ENCODE results near the gene TSHR. TPM values are rescaled to one million over a fixed set of nuclear protein-coding genes. Genes with fewer than 3 reads are reported as not detected.
A peak's percentile ranks its signal among the peaks of the same experiment; 100 is the strongest.

TSHR gene
- total RNA-seq, 1 experiment from 2014 or later: not detected

DNA sequence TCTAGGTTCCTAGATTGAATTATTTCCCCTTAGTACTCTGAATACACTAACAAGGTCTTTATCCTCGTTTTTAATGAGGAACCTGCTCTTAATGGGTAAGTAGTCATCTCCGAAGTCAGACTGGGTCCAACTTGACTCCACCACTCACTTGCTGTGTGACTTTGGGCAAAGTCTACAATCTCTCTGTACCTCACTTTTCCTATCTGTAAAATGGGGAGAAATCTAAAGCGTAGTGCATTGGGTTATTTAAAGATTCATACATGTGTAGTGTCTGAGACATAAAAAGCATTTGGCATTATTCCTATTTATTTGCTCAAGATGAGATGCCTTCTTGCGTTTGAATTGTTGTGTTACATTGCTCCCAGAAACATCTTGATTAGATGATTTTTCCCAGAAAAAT is 213.8 kb downstream of the TSHR start:
- Histone ChIP-seq H3K23ac (ENCODE audit: insufficient read length, low read depth, low read length) (no peak overlapping the region), H3K4me1 (ENCODE audit: insufficient read depth, low read length) (no peaks in the 10 kb centered on the region), H3K14ac (ENCODE audit: insufficient read depth, low read length) (no peak overlapping the region), H2BK20ac (ENCODE audit: low read depth, low read length, poor library complexity, severe bottlenecking) (no peak overlapping the region), H2BK120ac (ENCODE audit: low read depth, low read length, poor library complexity, severe bottlenecking) (no peak overlapping the region), H3T11ph (ENCODE audit: low read length) (no peak overlapping the region), H2AK5ac (ENCODE audit: insufficient read length, low read length) (no peak overlapping the region), H3K27ac (ENCODE audit: insufficient read length, low read depth, low read length) (no peak overlapping the region), H2BK5ac (ENCODE audit: insufficient read length, low read length) (no peak overlapping the region), H4K8ac (replicated peaks; ENCODE audit: insufficient read length, low read depth, low read length) (no peak overlapping the region), H4K5ac (ENCODE audit: insufficient read length, low read depth, low read length) (no peak overlapping the region), H3K4me2 (ENCODE audit: insufficient read depth, insufficient read length, low read length) (peak overlapping the region; percentile 57), H2AFZ (ENCODE audit: low read length) (no peak overlapping the region), H4K20me1 (ENCODE audit: control insufficient read depth, insufficient read depth, insufficient read length) (peaks cover 2% of the 10 kb centered on the region), H3K79me2 (ENCODE audit: insufficient read depth, low read length) (no peaks in the 10 kb centered on the region), H2BK15ac (ENCODE audit: low read depth, low read length) (no peak overlapping the region), H2BK12ac (ENCODE audit: insufficient read length, low read depth, low read length) (no peak overlapping the region), H3K4ac (ENCODE audit: low read depth, low read length) (no peak overlapping the region), H3K9me3 (ENCODE audit: control insufficient read depth, low read depth, low read length) (no peaks in the 10 kb centered on the region), H3K56ac (ENCODE audit: insufficient read length, low read depth, low read length) (no peak overlapping the region), H3K79me1 (ENCODE audit: insufficient read depth, low read depth, low read length, poor library complexity, severe bottlenecking) (no peaks in the 10 kb centered on the region), H3K9ac (ENCODE audit: extremely low read depth, insufficient read length, low read length) (no peak overlapping the region), H4K91ac (ENCODE audit: insufficient read length, low read depth, low read length) (no peak overlapping the region), H3K18ac (ENCODE audit: insufficient read length, low read depth, low read length) (no peak overlapping the region), H3K23me2 (ENCODE audit: insufficient read length, low read depth, low read length, poor library complexity, severe bottlenecking) (peaks cover 10% of the 10 kb centered on the region), H3K27me3 (ENCODE audit: insufficient read depth, low read length) (no peaks in the 10 kb centered on the region)
- peaks cover 0 to 2% (median 0%) of the 10 kb centered on the region in 3 experiments; a peak in 1 of 7 replicates for H3K36me3 Mint-ChIP-seq (ENCODE audit: insufficient read depth in 1 of 3, low read depth in 3 of 3)
- TF ChIP-seq, protein P1, sequence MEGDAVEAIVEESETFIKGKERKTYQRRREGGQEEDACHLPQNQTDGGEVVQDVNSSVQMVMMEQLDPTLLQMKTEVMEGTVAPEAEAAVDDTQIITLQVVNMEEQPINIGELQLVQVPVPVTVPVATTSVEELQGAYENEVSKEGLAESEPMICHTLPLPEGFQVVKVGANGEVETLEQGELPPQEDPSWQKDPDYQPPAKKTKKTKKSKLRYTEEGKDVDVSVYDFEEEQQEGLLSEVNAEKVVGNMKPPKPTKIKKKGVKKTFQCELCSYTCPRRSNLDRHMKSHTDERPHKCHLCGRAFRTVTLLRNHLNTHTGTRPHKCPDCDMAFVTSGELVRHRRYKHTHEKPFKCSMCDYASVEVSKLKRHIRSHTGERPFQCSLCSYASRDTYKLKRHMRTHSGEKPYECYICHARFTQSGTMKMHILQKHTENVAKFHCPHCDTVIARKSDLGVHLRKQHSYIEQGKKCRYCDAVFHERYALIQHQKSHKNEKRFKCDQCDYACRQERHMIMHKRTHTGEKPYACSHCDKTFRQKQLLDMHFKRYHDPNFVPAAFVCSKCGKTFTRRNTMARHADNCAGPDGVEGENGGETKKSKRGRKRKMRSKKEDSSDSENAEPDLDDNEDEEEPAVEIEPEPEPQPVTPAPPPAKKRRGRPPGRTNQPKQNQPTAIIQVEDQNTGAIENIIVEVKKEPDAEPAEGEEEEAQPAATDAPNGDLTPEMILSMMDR (conservative IDR thresholded peaks at IDR 0.05): no peak
- WGBS (ENCODE audit: extremely low coverage, insufficient read length, low lambda C conversion rate): no CpG with 5 or more reads among the region's 4 CpGs
- H3K27ac Mint-ChIP-seq: no peak overlapping the region; a peak in 1 of 7 replicates
- peak overlapping the region; percentile 83 to 85 for H3K4me3 Mint-ChIP-seq
- peaks cover 12 to 13% of the 10 kb centered on the region in 2 experiments for H3K4me1 Mint-ChIP-seq
- no peak for DNase-seq
- H3K9me3 Mint-ChIP-seq: no peaks in the 10 kb centered on the region
- no peaks in the 10 kb centered on the region for H3K27me3 Mint-ChIP-seq (ENCODE audit: low read depth)

All from H9 (cell line).